ENCODE data around the gene ENOX2.

The ENOX2 gene

GRCh38 chrX:130705591-130705990 is 197.4 kb downstream of the ENOX2 start:
- Histone ChIP-seq H3K9me3 (ENCODE audit: insufficient read depth, low read depth, low read length) (no peaks in the 10 kb centered on the region), H3K27me3 (ENCODE audit: insufficient read depth, low read length, poor library complexity, severe bottlenecking) (no peaks in the 10 kb centered on the region), H3K4me1 (ENCODE audit: insufficient read depth, low read length, poor library complexity, severe bottlenecking) (no peaks in the 10 kb centered on the region), H3K79me2 (ENCODE audit: insufficient read depth, low read length) (no peaks in the 10 kb centered on the region), H2AFZ (ENCODE audit: low read length) (no peak overlapping the region), H3K9ac (ENCODE audit: low read depth, low read length, poor library complexity, severe bottlenecking) (no peak overlapping the region), H3K36me3 (ENCODE audit: insufficient read depth, low read length) (no peaks in the 10 kb centered on the region), H4K20me1 (ENCODE audit: insufficient read depth, low read length, poor library complexity, severe bottlenecking) (no peaks in the 10 kb centered on the region), H3F3A (ENCODE audit: low read depth) (no peaks in the 10 kb centered on the region), H3K4me3 (ENCODE audit: low read length, poor library complexity, severe bottlenecking) (no peak overlapping the region), H3K9me2 (replicated peaks; ENCODE audit: low read depth, low read length) (no peaks in the 10 kb centered on the region), H3K4me2 (ENCODE audit: low read depth, low read length, poor library complexity, severe bottlenecking) (no peak overlapping the region)
- no peak for TF ChIP-seq CTCF (conservative IDR thresholded peaks at IDR 0.05; ENCODE audit: low read length)
- TF ChIP-seq EZH2phosphoT487 (IDR thresholded peaks at IDR 0.05; ENCODE audit: borderline replicate concordance) = no peak

GRCh38 chrX:130704053-130705038 is 198.7 kb downstream of the ENOX2 start:
- no peak overlapping the region for H3K9ac ChIP-seq (ENCODE audit: low read depth, low read length, poor library complexity, severe bottlenecking)

More at GRCh38 chrX:130704053-130705038, 198.7 kb downstream of the ENOX2 start:
- Histone ChIP-seq H3K27me3 (ENCODE audit: insufficient read depth, low read length, poor library complexity, severe bottlenecking) (no peaks in the 10 kb centered on the region), H3K9me3 (ENCODE audit: insufficient read depth, low read depth, low read length) (no peaks in the 10 kb centered on the region), H3K4me3 (ENCODE audit: low read length, poor library complexity, severe bottlenecking) (no peak overlapping the region), H4K20me1 (ENCODE audit: insufficient read depth, low read length, poor library complexity, severe bottlenecking) (no peaks in the 10 kb centered on the region), H3K9me2 (replicated peaks; ENCODE audit: low read depth, low read length) (no peaks in the 10 kb centered on the region), H3K79me2 (ENCODE audit: insufficient read depth, low read length) (no peaks in the 10 kb centered on the region), H3F3A (ENCODE audit: low read depth) (no peaks in the 10 kb centered on the region), H2AFZ (ENCODE audit: low read length) (no peak overlapping the region), H3K4me1 (ENCODE audit: insufficient read depth, low read length, poor library complexity, severe bottlenecking) (no peaks in the 10 kb centered on the region), H3K4me2 (ENCODE audit: low read depth, low read length, poor library complexity, severe bottlenecking) (no peak overlapping the region), H3K36me3 (ENCODE audit: insufficient read depth, low read length) (no peaks in the 10 kb centered on the region)
- TF ChIP-seq EZH2phosphoT487 (IDR thresholded peaks at IDR 0.05; ENCODE audit: borderline replicate concordance) = no peak
- no peak for TF ChIP-seq CTCF (conservative IDR thresholded peaks at IDR 0.05; ENCODE audit: low read length)
